ENCODE results near the gene ODAD3. TPM values are rescaled to one million over a fixed set of nuclear protein-coding genes. Genes with fewer than 3 reads are reported as not detected.
"Not testable (repeated sequence)": the region's sequence is repeated elsewhere in the genome, so short reads cannot be mapped to it uniquely, and the experiment has no call there.

The ODAD3 gene
- total RNA-seq, 1 donor: under 0.01 TPM

GRCh38 chr19:11444059-11444458 lies 9.1 kb upstream of the ODAD3 start:
- Histone ChIP-seq H3K27ac (ENCODE audit: low read depth, low read length) (no peak overlapping the region), H4K20me1 (ENCODE audit: insufficient read depth, low read length) (no peaks in the 10 kb centered on the region), H3K79me2 (ENCODE audit: insufficient read depth, low read length) (no peaks in the 10 kb centered on the region), H3K27me3 (ENCODE audit: insufficient read depth, low read length) (no peaks in the 10 kb centered on the region), H3K9me3 (ENCODE audit: low read depth, low read length) (no peaks in the 10 kb centered on the region), H2AFZ (ENCODE audit: low read length) (no peak overlapping the region), H3K4me3 (ENCODE audit: insufficient read depth, low read length) (no peak overlapping the region), H3K4me2 (ENCODE audit: insufficient read depth, low read length) (no peak overlapping the region), H3K4me1 (ENCODE audit: insufficient read depth, low read length) (no peaks in the 10 kb centered on the region), H3K36me3 (ENCODE audit: insufficient read depth, low read length) (peaks cover 40% of the 10 kb centered on the region)
- DNase-seq (ENCODE audit: insufficient read length, low spot score, missing footprints): peak; percentile 82
- TF ChIP-seq CTCF (IDR thresholded peaks at IDR 0.05; ENCODE audit: extremely low read depth, low read depth, low read length): no peak

DNA sequence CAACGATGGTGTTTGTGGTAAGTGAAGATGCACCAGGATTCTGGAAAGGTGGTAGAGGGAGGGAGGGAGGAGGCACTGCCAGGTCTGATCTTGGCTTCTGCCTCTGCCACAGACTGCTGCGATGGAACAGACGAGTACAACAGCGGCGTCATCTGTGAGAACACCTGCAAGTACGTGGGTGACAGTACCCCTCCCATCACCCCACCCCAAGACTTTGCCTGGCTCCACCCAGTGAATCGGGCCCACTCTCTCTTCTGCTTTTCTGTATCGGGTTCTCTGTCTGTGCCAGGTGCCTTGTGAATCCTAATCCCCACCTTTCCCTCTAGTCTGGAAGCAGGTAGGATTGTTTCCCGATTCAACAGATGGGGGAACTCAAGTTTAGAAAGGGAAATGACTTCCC lies 3.0 kb upstream of the ODAD3 start:
- no peak for DNase-seq (ENCODE audit: insufficient read length, low spot score, missing footprints)
- Histone ChIP-seq H3K27ac (ENCODE audit: low read depth, low read length) (no peak overlapping the region), H3K79me2 (ENCODE audit: insufficient read depth, low read length) (peaks cover 23% of the 10 kb centered on the region), H3K36me3 (ENCODE audit: insufficient read depth, low read length) (peaks cover 45% of the 10 kb centered on the region), H3K4me3 (ENCODE audit: insufficient read depth, low read length) (no peak overlapping the region), H3K4me2 (ENCODE audit: insufficient read depth, low read length) (no peak overlapping the region), H3K4me1 (ENCODE audit: insufficient read depth, low read length) (peaks cover 13% of the 10 kb centered on the region), H4K20me1 (ENCODE audit: insufficient read depth, low read length) (peaks cover 8% of the 10 kb centered on the region), H3K27me3 (ENCODE audit: insufficient read depth, low read length) (no peaks in the 10 kb centered on the region), H2AFZ (ENCODE audit: low read length) (no peak overlapping the region), H3K9me3 (ENCODE audit: low read depth, low read length) (no peaks in the 10 kb centered on the region)
- no peak for TF ChIP-seq CTCF (IDR thresholded peaks at IDR 0.05; ENCODE audit: extremely low read depth, low read depth, low read length)

GRCh38 chr19:11435833-11436313 lies 952 bp upstream of the ODAD3 start:
- no peaks in the 10 kb centered on the region for H3K9me3 ChIP-seq (ENCODE audit: low read depth, low read length)
- peaks cover 8% of the 10 kb centered on the region for H4K20me1 ChIP-seq (ENCODE audit: insufficient read depth, low read length)
- peak overlapping the region; percentile 100 for H3K4me3 ChIP-seq (ENCODE audit: insufficient read depth, low read length)
- H3K27ac ChIP-seq (ENCODE audit: low read depth, low read length): peak overlapping the region; percentile 67
- peak; percentile 82 for DNase-seq (ENCODE audit: insufficient read length, low spot score, missing footprints)
- H3K36me3 ChIP-seq (ENCODE audit: insufficient read depth, low read length): peaks cover 30% of the 10 kb centered on the region
- peaks cover 13% of the 10 kb centered on the region for H3K4me1 ChIP-seq (ENCODE audit: insufficient read depth, low read length)
- peak overlapping the region; percentile 92 for H3K4me2 ChIP-seq (ENCODE audit: insufficient read depth, low read length)
- no peaks in the 10 kb centered on the region for H3K27me3 ChIP-seq (ENCODE audit: insufficient read depth, low read length)
- peaks cover 23% of the 10 kb centered on the region for H3K79me2 ChIP-seq (ENCODE audit: insufficient read depth, low read length)
- TF ChIP-seq CTCF (IDR thresholded peaks at IDR 0.05; ENCODE audit: extremely low read depth, low read depth, low read length): no peak
- H2AFZ ChIP-seq (ENCODE audit: low read length): peak overlapping the region; percentile 99

DNA sequence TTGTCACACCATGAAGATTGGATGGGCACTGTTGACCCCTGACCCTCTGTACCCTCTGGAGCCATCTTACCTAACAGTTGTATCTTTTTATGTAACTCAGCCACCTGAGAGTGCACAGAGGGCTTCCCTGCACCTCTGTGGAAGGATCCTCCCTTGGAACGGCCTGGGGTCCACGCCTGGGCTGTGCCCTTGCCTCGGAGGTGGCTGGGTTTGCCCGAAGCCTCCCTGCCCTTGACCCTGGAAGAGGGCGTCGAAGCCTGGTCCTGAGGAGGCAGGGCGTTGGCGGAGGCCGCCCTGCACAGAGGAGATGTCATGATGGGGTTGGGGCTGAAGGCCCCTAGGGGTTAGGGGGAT lies 241 bp downstream of the ODAD3 start:
- Histone ChIP-seq H3K36me3 (ENCODE audit: insufficient read depth, low read length) (peaks cover 23% of the 10 kb centered on the region), H3K9me3 (ENCODE audit: low read depth, low read length) (no peaks in the 10 kb centered on the region), H2AFZ (ENCODE audit: low read length) (peak overlapping the region; percentile 99), H4K20me1 (ENCODE audit: insufficient read depth, low read length) (peaks cover 8% of the 10 kb centered on the region), H3K27me3 (ENCODE audit: insufficient read depth, low read length) (no peaks in the 10 kb centered on the region), H3K4me2 (ENCODE audit: insufficient read depth, low read length) (peak overlapping the region; percentile 85), H3K27ac (ENCODE audit: low read depth, low read length) (peak overlapping the region; percentile 6), H3K4me3 (ENCODE audit: insufficient read depth, low read length) (peak overlapping the region; percentile 100), H3K4me1 (ENCODE audit: insufficient read depth, low read length) (peaks cover 13% of the 10 kb centered on the region), H3K79me2 (ENCODE audit: insufficient read depth, low read length) (peaks cover 23% of the 10 kb centered on the region)
- no peak for TF ChIP-seq CTCF (IDR thresholded peaks at IDR 0.05; ENCODE audit: extremely low read depth, low read depth, low read length)
- no peak for DNase-seq (ENCODE audit: insufficient read length, low spot score, missing footprints)

DNA sequence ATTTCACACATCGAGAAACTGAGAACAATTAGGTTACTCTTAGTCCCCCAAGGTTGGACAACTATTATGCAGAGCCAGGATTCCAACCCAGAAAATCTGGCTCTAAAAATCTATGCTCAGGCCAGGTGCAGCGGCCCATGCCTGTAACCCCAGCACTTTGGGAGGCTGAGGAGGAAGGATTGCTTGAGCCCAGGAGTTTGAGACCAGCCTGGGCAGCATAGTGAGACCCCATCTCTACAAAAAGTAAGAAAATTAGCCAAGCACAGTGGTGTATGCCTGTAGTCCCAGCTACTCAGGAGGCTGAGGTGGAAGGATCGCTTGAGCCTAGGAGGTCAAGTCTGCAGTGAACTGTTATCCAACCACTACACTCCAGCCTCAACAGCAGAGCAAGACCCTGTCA lies 1.4 kb downstream of the ODAD3 start:
- H3K27ac ChIP-seq (ENCODE audit: low read depth, low read length); H2AFZ ChIP-seq (ENCODE audit: low read length); H4K20me1 ChIP-seq (ENCODE audit: insufficient read depth, low read length); DNase-seq (ENCODE audit: insufficient read length, low spot score, missing footprints); H3K4me3 ChIP-seq (ENCODE audit: insufficient read depth, low read length); H3K27me3 ChIP-seq (ENCODE audit: insufficient read depth, low read length); H3K4me2 ChIP-seq (ENCODE audit: insufficient read depth, low read length); H3K9me3 ChIP-seq (ENCODE audit: low read depth, low read length): not testable (repeated sequence)
- Histone ChIP-seq H3K36me3 (ENCODE audit: insufficient read depth, low read length) (peaks cover 18% of the 10 kb centered on the region), H3K79me2 (ENCODE audit: insufficient read depth, low read length) (peaks cover 23% of the 10 kb centered on the region), H3K4me1 (ENCODE audit: insufficient read depth, low read length) (peaks cover 13% of the 10 kb centered on the region)
